Endothelial cell of umbilical vein (primary cell): ENCODE results near the gene COX7A1. TPM values are rescaled to one million over a fixed set of nuclear protein-coding genes. Genes with fewer than 3 reads are reported as not detected.

Experiments used
- BruUV-seq: library from RNA; stranded (reverse); fragments of 400-500 nt; replicated peaks from 2 replicates; lab custom pipeline; 2021; lab: Mats Ljungman, UMichigan
- CTCF ChIA-PET: fragments of 300-600, 350-600 bp; sonication (Branson Sonifier 250); formaldehyde crosslinking; loops from one replicate; lab custom pipeline; 2021; ENCODE audit warnings: antibody characterized with exemption, inconsistent platforms; lab: Charles Lee
- POLR2A ChIA-PET: fragments of 300-600, 350-600 bp; sonication (Branson Sonifier 250); formaldehyde crosslinking; loops from one replicate; lab custom pipeline; 2021; ENCODE audit warnings: antibody characterized with exemption, inconsistent platforms; lab: Charles Lee
- DNase-seq: peaks from one replicate; pipeline ENCODE4 v3.0.0-alpha.2; 2011; ENCODE audit warnings: low read depth, low spot score
- FAIRE-seq: peaks from 2 replicates; lab custom pipeline; 2011; peaks lifted over from hg19 to GRCh38; lab: Jason Lieb, UNC
- H2AFZ ChIP-seq: 2 replicates; pipeline ENCODE4 v1.6.0; 2012; ENCODE audit warnings: low read depth, low read length, control low read depth, inconsistent platforms
- H3K27ac ChIP-seq: 2 replicates; pipeline ENCODE4 v1.5.1; 2011; ENCODE audit warnings: low read depth, mild to moderate bottlenecking, control low read depth, low read length, moderate library complexity; ENCODE audit not compliant: insufficient read depth
- H3K27me3 ChIP-seq, 2 experiments: 2 replicates each; pipeline versions ENCODE4 v1.6.0 to v1.6.1; 2011; ENCODE audit warnings: low read length in 2 of 2, mixed read lengths in 1 of 2; ENCODE audit not compliant: control insufficient read depth in 2 of 2, insufficient read depth in 2 of 2
- H3K36me3 ChIP-seq, 2 experiments: 2 replicates in 1 of 2; 3 replicates in 1 of 2; pipeline ENCODE4 v1.5.1; 2011; ENCODE audit warnings: low read length in 2 of 2, mild to moderate bottlenecking in 1 of 2, moderate library complexity in 1 of 2; ENCODE audit not compliant: control insufficient read depth in 2 of 2, insufficient read depth in 2 of 2; ENCODE audit errors: extremely low read depth in 1 of 2
- H3K4me1 ChIP-seq: 3 replicates; pipeline ENCODE4 v1.5.1; 2011; ENCODE audit warnings: mild to moderate bottlenecking, low read length; ENCODE audit not compliant: control insufficient read depth, insufficient read depth; ENCODE audit errors: extremely low read depth
- H3K4me2 ChIP-seq: 2 replicates; pipeline ENCODE4 v1.6.1; 2011; ENCODE audit warnings: low read length, control low read depth, mixed read lengths; ENCODE audit not compliant: insufficient read depth
- H3K4me3 ChIP-seq, 3 experiments: fragments of 200-600 bp in 1 of 3; sonication (generic), shearing (Covaris generic) in 1 of 3; replicated peaks in 1 of 3; 2 replicates each; pipeline ENCODE4 v1.5.1; 2011 to 2016; ENCODE audit warnings: control low read depth in 3 of 3, low read length in 3 of 3, mild to moderate bottlenecking in 2 of 3, inconsistent platforms in 1 of 3, low read depth in 1 of 3, moderate library complexity in 1 of 3; ENCODE audit not compliant: insufficient read depth in 1 of 3
- H3K79me2 ChIP-seq: 2 replicates; pipeline ENCODE4 v1.6.0; 2012; ENCODE audit warnings: low read length, inconsistent platforms; ENCODE audit not compliant: control insufficient read depth, insufficient read depth
- H3K9ac ChIP-seq: replicated peaks from 2 replicates; pipeline ENCODE3; 2011; ENCODE audit warnings: low read length, control low read depth; ENCODE audit not compliant: insufficient read depth; ENCODE audit errors: extremely low read depth
- H3K9me1 ChIP-seq: replicated peaks from 3 replicates; pipeline ENCODE4 v1.6.0; 2011; ENCODE audit warnings: mild to moderate bottlenecking, low read length; ENCODE audit not compliant: control insufficient read depth, insufficient read depth; ENCODE audit errors: extremely low read depth
- H3K9me3 ChIP-seq: replicated peaks from 2 replicates; pipeline ENCODE4 v1.5.1; 2012; ENCODE audit warnings: low read length, inconsistent platforms; ENCODE audit not compliant: control insufficient read depth, insufficient read depth
- H4K20me1 ChIP-seq: replicated peaks from 2 replicates; pipeline ENCODE3; 2011; ENCODE audit warnings: mild to moderate bottlenecking, low read length; ENCODE audit not compliant: control insufficient read depth, insufficient read depth; ENCODE audit errors: extremely low read depth
- EZH2 ChIP-seq: IDR thresholded peaks from 2 replicates; pipeline ENCODE4 v1.6.1; 2012; ENCODE audit warnings: borderline replicate concordance, low read depth, mild to moderate bottlenecking, moderate library complexity, low read length, inconsistent platforms; ENCODE audit not compliant: severe bottlenecking
- FOS ChIP-seq: IDR thresholded peaks from 2 replicates; pipeline ENCODE4 v1.6.1; 2011; ENCODE audit warnings: mild to moderate bottlenecking, low read length, moderate library complexity, borderline replicate concordance; ENCODE audit not compliant: insufficient read depth
- GATA2 ChIP-seq: IDR thresholded peaks from 2 replicates; pipeline ENCODE4 v1.7.0; 2011; ENCODE audit warnings: low read depth, mild to moderate bottlenecking, moderate library complexity, mixed read lengths, low read length; ENCODE audit not compliant: insufficient read length, insufficient read depth
- JUN ChIP-seq: IDR thresholded peaks from 2 replicates; pipeline ENCODE4 v1.6.1; 2011; ENCODE audit warnings: borderline replicate concordance, low read depth; ENCODE audit not compliant: insufficient read length, insufficient read depth
- MAX ChIP-seq: IDR thresholded peaks from 2 replicates; pipeline ENCODE4 v1.6.1; 2011; ENCODE audit not compliant: insufficient read depth, insufficient read length
- MYC ChIP-seq: IDR thresholded peaks from one replicate; pipeline ENCODE4 v1.6.1; 2011; ENCODE audit warnings: mild to moderate bottlenecking, low read depth, low read length
- POLR2A ChIP-seq: IDR thresholded peaks from 2 replicates; pipeline ENCODE4 v1.6.1; 2012; ENCODE audit warnings: low read depth, mild to moderate bottlenecking, control low read depth, low read length
- POLR2AphosphoS5 ChIP-seq: IDR thresholded peaks from 2 replicates; pipeline ENCODE4 v1.6.1; 2012; ENCODE audit warnings: low read depth, mild to moderate bottlenecking, control low read depth, low read length, moderate library complexity; ENCODE audit not compliant: insufficient read depth
- dilution Hi-C: fragments of 300-500 bp; cut with MboI; formaldehyde crosslinking; loops from one replicate; pipeline ENCODE4 v1.15.0; 2019; ENCODE audit warnings: low sequenced_read_pairs; ENCODE audit not compliant: extremely low pct_ligation_motif_present
- intact Hi-C: fragments of 100-400 bp; cut with micrococcal nuclease; formaldehyde crosslinking; loops from one replicate; pipeline ENCODE4 v1.10.0; 2022
- polyA plus RNA-seq, 4 experiments: library from polyadenylated mRNA; depleted of rRNA in 3 of 4; stranded (reverse) in 3 of 4; unstranded in 1 of 4; fragments of >200 nt; gene quantifications; 2 replicates each; pipeline versions ENCODE4 v1.2.1 to v1.2.3, GENCODE V29; 2011 to 2012; ENCODE audit warnings: missing spikeins in 1 of 4
- total RNA-seq: library from RNA; stranded (reverse); gene quantifications from 2 replicates; pipeline ENCODE4 v1.2.3, GENCODE V29; 2021
- TF ChIP-seq, protein P1 (sequence below), 2 donors: IDR thresholded peaks; 1 replicate in 1 of 2; 2 replicates in 1 of 2; pipeline ENCODE4 v1.5.1; 2011; ENCODE audit warnings: low read length in 2 of 2, mild to moderate bottlenecking in 2 of 2, moderate library complexity in 2 of 2, control low read depth in 1 of 2, inconsistent platforms in 1 of 2, low read depth in 1 of 2; ENCODE audit not compliant: insufficient read depth in 1 of 2; ENCODE audit errors: extremely low read depth in 1 of 2

The COX7A1 gene
- total and polyA plus RNA-seq, 2 donors (not counting 3 experiments of a cell fraction or from before 2014, with no cell fraction given) = 10.6 to 35.2 TPM

- TF ChIP-seq GATA2 = no peak
- TF ChIP-seq EZH2 = no peak
- no peak for TF ChIP-seq JUN
- TF ChIP-seq POLR2A = no peak
- no peak for TF ChIP-seq POLR2AphosphoS5
- no peak for TF ChIP-seq MYC
- TF ChIP-seq FOS = no peak
- Histone ChIP-seq H4K20me1 (no peaks in the 10 kb centered on the region), H3K79me2 (peaks cover 21% of the 10 kb centered on the region), H3K27ac (no peak overlapping the region), H3K4me1 (peaks cover 7% of the 10 kb centered on the region), H3K27me3 (no peaks in the 10 kb centered on the region), H3K9ac (no peak overlapping the region), H2AFZ (no peak overlapping the region), H3K9me3 (no peaks in the 10 kb centered on the region), H3K4me2 (no peak overlapping the region), H3K4me3 (no peak overlapping the region), H3K36me3 (peaks cover 18 to 45% of the 10 kb centered on the region in 2 experiments), H3K9me1 (no peaks in the 10 kb centered on the region)
- BruUV-seq = no TSS peak
- CTCF ChIA-PET = interaction anchor here (0.9 to 1.8 kb wide), 2 partner anchors 17 to 84 kb away, joined by 3 to 6 read pairs; no protein-coding TSS in a partner anchor
- DNase-seq (no peak), FAIRE-seq (no peak)
- dilution Hi-C loops (no loop called here), intact Hi-C loops (no loop called here)
- POLR2A ChIA-PET = interaction anchor here (0.6 kb wide), 1 partner anchor 73 kb away, joined by 3 read pairs; no protein-coding TSS in a partner anchor
These were observed 7.6 kb downstream of the COX7A1 start for GRCh38 chr19:36144624-36145023.

GRCh38 chr19:36142496-36142895 is 9.8 kb downstream of the COX7A1 start:
- no TSS peak for BruUV-seq
- H3K4me2 ChIP-seq = no peak overlapping the region
- H3K79me2 ChIP-seq = peaks cover 21% of the 10 kb centered on the region
- ChIA-PET CTCF (no interaction called here), POLR2A (no interaction called here)
- H3K27me3 ChIP-seq = no peaks in the 10 kb centered on the region
- H2AFZ ChIP-seq = no peak overlapping the region
- no peaks in the 10 kb centered on the region for H4K20me1 ChIP-seq
- no peak overlapping the region for H3K27ac ChIP-seq
- peaks cover 12% of the 10 kb centered on the region for H3K4me1 ChIP-seq
- no peak overlapping the region for H3K4me3 ChIP-seq
- TF ChIP-seq GATA2 (no peak), MAX (no peak), POLR2A (no peak), FOS (no peak), EZH2 (no peak), MYC (no peak), JUN (no peak), POLR2AphosphoS5 (no peak)
- TF ChIP-seq, protein P1, sequence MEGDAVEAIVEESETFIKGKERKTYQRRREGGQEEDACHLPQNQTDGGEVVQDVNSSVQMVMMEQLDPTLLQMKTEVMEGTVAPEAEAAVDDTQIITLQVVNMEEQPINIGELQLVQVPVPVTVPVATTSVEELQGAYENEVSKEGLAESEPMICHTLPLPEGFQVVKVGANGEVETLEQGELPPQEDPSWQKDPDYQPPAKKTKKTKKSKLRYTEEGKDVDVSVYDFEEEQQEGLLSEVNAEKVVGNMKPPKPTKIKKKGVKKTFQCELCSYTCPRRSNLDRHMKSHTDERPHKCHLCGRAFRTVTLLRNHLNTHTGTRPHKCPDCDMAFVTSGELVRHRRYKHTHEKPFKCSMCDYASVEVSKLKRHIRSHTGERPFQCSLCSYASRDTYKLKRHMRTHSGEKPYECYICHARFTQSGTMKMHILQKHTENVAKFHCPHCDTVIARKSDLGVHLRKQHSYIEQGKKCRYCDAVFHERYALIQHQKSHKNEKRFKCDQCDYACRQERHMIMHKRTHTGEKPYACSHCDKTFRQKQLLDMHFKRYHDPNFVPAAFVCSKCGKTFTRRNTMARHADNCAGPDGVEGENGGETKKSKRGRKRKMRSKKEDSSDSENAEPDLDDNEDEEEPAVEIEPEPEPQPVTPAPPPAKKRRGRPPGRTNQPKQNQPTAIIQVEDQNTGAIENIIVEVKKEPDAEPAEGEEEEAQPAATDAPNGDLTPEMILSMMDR (IDR thresholded peaks at IDR 0.05; ENCODE audit: extremely low read depth in 1 of 2, insufficient read depth in 1 of 2, low read depth in 1 of 2, low read length in 2 of 2) = no peak
- dilution Hi-C loops = no loop called here
- no peak for FAIRE-seq
- no peak overlapping the region for H3K9ac ChIP-seq
- H3K9me1 ChIP-seq = no peaks in the 10 kb centered on the region
- intact Hi-C loops = no loop called here
- peaks cover 12 to 36% of the 10 kb centered on the region in 2 experiments for H3K36me3 ChIP-seq
- DNase-seq = no peak
- H3K9me3 ChIP-seq = no peaks in the 10 kb centered on the region
